GM19193 (cell line): ENCODE results near the gene IQSEC3.

ENCODE experiments used
- POLR2A ChIP-seq: IDR thresholded peaks from 4 replicates; pipeline ENCODE4 v1.6.1; 2011; ENCODE audit not compliant: insufficient read depth, insufficient read length; ENCODE audit errors: extremely low read depth

Gene IQSEC3

DNA sequence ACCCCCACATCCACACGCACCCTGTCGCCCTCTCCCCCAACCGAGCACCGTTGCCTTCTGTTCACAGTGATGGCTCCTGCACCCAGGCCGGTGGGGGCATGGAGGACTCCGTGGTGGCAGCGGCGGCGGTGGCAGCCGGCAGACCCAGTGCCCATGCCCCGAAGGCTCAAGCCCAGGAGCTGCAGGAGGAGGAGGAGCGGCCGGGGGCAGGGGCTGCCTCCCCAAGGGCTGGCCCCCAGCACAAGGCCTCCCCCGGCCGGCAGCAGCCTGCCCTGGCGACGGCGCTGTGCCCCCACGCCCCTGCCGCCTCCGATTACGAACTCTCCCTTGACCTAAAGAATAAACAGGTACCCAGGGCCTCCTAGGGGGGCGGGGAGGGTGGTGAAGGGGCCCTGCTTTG lies 59.0 kb downstream of the IQSEC3 start:
- no peak for TF ChIP-seq POLR2A

- TF ChIP-seq POLR2A: no peak
These were observed 61.5 kb downstream of the IQSEC3 start for GRCh38 chr12:128079-128478.

DNA sequence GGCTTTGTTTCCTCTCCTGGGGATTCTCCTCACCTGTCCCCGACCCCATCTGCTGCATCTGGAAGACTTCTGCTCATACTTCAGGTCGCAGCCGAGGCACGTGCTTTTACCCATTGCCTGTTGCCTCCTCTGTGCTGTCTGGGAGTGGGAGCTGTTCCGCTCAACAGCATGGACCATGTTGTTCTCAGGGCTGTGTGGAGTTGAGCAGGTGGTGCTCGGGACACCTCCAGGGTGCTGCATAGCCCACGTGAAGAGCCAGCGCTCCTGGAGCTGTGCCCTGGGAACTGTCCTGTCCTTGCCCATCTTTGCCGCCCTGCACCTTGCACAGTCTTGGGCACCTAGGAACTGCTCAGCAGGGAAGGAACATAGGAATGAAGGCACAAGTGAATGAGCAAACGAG lies 62.4 kb downstream of the IQSEC3 start:
- no peak for TF ChIP-seq POLR2A

DNA sequence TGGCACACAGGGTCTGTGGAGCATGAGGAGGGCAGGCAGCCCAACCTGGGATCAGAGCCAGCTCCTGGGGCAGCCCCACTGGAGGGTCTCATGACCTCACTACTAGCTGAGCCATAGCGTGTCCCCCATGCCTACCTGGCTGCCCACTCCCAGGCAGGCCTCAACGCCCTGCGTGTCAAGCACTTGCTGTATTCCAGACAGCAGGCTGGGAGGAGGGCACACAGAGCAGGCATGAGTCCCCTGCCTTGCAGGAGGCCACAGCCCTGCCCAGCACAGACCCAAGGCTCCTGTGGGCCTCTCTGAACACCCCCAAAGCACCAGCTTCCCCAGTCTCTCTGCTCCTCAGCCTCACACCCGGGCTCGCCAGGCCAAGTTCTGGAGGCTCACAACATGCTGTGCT lies 64.0 kb downstream of the IQSEC3 start:
- no peak for TF ChIP-seq POLR2A

DNA sequence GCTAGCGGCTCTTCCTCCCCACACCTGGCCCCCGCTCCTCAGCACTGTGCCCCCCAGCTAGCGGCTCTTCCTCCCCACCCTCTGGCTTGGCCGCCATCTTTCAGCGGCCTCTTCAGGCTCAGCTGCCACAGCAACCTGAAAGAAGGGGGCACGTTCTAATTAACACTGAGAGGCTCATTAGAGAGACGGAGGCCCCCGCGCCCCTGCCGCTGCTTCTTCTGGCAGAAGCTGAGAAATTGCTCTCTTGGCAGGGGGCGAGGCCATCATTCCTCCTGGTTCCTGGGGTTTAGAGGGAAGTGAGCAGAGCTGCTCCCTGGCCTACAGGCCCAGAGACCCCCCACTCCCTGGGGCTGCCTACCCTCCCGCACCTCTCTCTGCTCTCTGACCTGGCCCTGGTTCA lies 64.4 kb downstream of the IQSEC3 start:
- TF ChIP-seq POLR2A: no peak

- TF ChIP-seq POLR2A: no peak
These were observed 65.3 kb downstream of the IQSEC3 start for GRCh38 chr12:131732-132495.

- no peak for TF ChIP-seq POLR2A
These were observed 68.6 kb downstream of the IQSEC3 start for GRCh38 chr12:135138-135537.

GRCh38 chr12:138171-138897 lies 71.8 kb downstream of the IQSEC3 start:
- TF ChIP-seq POLR2A: no peak

DNA sequence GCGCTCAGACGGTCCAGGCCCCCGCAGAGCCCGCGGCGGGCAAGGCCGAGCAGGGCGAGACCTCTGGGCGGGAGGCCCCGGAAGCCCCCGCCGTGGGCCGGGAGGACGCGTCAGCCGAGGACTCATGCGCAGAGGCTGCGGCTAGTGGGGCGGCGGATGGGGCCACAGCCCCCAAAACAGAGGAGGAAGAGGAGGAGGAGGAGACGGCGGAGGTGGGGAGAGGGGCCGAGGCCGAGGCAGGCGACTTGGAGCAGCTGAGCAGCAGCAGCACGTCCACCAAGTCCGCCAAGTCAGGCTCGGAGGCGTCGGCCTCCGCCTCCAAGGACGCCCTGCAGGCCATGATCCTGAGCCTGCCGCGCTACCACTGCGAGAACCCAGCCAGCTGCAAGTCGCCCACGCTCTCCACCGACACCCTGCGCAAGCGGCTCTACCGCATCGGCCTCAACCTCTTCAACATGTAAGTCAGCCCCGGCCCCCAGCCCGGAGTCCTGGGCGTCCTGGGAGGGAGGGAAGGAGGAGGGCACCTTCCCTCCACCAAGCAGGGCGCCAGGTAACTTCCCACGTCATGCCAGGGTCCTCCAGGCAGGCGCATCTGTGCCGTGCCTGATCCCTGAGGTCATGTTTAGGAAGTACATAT lies 72.4 kb downstream of the IQSEC3 start:
- TF ChIP-seq POLR2A: no peak

DNA sequence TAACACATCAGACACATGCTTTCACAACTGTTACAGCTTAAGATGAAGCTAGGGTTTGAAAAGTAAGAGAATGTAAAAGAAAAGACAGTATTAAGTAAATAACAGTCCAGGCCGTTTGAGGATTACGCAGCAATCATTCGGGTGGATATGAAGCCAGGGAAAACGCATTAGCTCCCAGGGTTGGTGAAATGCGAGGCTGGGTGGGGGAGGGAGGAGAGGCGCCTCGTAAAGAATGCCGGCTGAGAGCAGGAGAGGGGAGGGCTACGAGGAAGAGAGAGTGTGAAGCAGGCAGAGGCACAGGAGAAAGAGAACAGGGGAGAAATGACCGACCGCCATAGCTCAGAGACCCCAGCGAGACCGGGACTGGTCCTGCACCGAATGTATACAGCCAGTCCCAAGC lies 73.0 kb downstream of the IQSEC3 start:
- no peak for TF ChIP-seq POLR2A

GRCh38 chr12:140162-140561 lies 73.6 kb downstream of the IQSEC3 start:
- no peak for TF ChIP-seq POLR2A

DNA sequence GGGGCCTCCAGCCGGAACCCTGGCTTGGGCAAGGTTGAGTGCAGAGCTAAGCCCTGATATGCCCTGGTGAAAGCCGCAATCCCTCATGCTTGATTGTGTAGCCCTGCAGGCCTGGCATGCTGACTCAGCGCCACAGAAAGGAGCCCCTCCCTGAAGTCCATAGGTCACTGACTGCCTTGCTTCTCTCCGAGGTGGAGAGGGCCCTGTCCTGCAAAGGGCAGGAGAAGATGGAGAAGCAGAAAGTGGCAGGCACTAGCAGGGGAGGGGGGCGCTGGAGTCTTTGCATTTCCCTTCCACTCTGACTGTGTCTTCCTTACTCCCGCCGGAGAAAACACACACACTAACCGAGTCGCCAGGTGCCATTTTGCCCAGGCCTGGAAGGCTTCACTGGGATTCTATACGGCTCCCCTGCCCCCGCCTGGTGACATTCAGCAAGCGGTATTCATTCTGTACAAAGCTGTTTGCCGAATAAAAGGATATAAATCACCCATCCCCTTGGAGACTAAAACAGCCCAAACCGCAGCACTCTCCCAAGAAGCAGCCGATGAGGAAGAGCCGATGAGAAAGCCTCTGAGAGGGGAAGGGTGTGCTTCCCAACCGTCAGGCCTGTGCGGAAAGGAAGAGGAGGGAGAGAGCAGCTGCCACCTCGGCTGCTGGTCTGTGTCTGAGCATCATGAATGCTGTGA lies 77.5 kb downstream of the IQSEC3 start:
- no peak for TF ChIP-seq POLR2A

GRCh38 chr12:144650-145284 lies 78.2 kb downstream of the IQSEC3 start:
- TF ChIP-seq POLR2A: no peak

GRCh38 chr12:145369-145960 lies 78.9 kb downstream of the IQSEC3 start:
- no peak for TF ChIP-seq POLR2A
